IPS-15b (cell line): ENCODE measurements around the gene ANTXR2.
"Not testable (repeated sequence)": the region's sequence is repeated elsewhere in the genome, so short reads cannot be mapped to it uniquely, and the experiment has no call there.

Experiments used
- H3K27me3 ChIP-seq: one replicate; pipeline ENCODE4 v1.6.1; 2013; ENCODE audit warnings: low read length; ENCODE audit not compliant: control insufficient read depth, insufficient read depth
- H3K36me3 ChIP-seq: one replicate; pipeline ENCODE4 v1.6.1; 2013; ENCODE audit warnings: low read length; ENCODE audit not compliant: control insufficient read depth, insufficient read depth
- H3K4me1 ChIP-seq: one replicate; pipeline ENCODE4 v1.6.1; 2013; ENCODE audit warnings: mild to moderate bottlenecking, low read length; ENCODE audit not compliant: control insufficient read depth, insufficient read depth
- H3K4me3 ChIP-seq: one replicate; pipeline ENCODE4 v1.5.1; 2013; ENCODE audit warnings: low read depth, low read length
- H3K9ac ChIP-seq: one replicate; pipeline ENCODE4 v1.6.1; 2013; ENCODE audit warnings: low read depth, mild to moderate bottlenecking, low read length
- H3K9me3 ChIP-seq: one replicate; pipeline ENCODE4 v1.6.1; 2013; ENCODE audit warnings: mild to moderate bottlenecking, low read length; ENCODE audit not compliant: control insufficient read depth, insufficient read depth

The ANTXR2 gene

GRCh38 chr4:80010316-80010715 is 62.7 kb downstream of the ANTXR2 start:
- Histone ChIP-seq H3K4me3 (no peak overlapping the region), H3K4me1 (no peaks in the 10 kb centered on the region), H3K9me3 (no peaks in the 10 kb centered on the region), H3K27me3 (no peaks in the 10 kb centered on the region), H3K9ac (no peak overlapping the region), H3K36me3 (no peaks in the 10 kb centered on the region)

GRCh38 chr4:80009806-80010205 is 63.2 kb downstream of the ANTXR2 start:
- no peaks in the 10 kb centered on the region for H3K27me3 ChIP-seq
- no peaks in the 10 kb centered on the region for H3K36me3 ChIP-seq
- no peak overlapping the region for H3K9ac ChIP-seq
- no peak overlapping the region for H3K4me3 ChIP-seq
- H3K9me3 ChIP-seq: no peaks in the 10 kb centered on the region
- H3K4me1 ChIP-seq: no peaks in the 10 kb centered on the region

GRCh38 chr4:80008971-80009370 is 64.1 kb downstream of the ANTXR2 start:
- H3K36me3 ChIP-seq: no peaks in the 10 kb centered on the region
- H3K4me3 ChIP-seq: no peak overlapping the region
- H3K27me3 ChIP-seq: no peaks in the 10 kb centered on the region
- no peak overlapping the region for H3K9ac ChIP-seq
- H3K4me1 ChIP-seq: no peaks in the 10 kb centered on the region
- no peaks in the 10 kb centered on the region for H3K9me3 ChIP-seq

- no peak overlapping the region for H3K9ac ChIP-seq
- H3K4me1 ChIP-seq: no peaks in the 10 kb centered on the region
- no peaks in the 10 kb centered on the region for H3K27me3 ChIP-seq
- H3K36me3 ChIP-seq: no peaks in the 10 kb centered on the region
- no peaks in the 10 kb centered on the region for H3K9me3 ChIP-seq
- H3K4me3 ChIP-seq: no peak overlapping the region
These were observed 64.7 kb downstream of the ANTXR2 start for GRCh38 chr4:80008351-80008750.

- H3K9me3 ChIP-seq: no peaks in the 10 kb centered on the region
These were observed 65.3 kb downstream of the ANTXR2 start for GRCh38 chr4:80007745-80008149.

GRCh38 chr4:80006935-80007744 is 65.9 kb downstream of the ANTXR2 start:
- H3K9me3 ChIP-seq: no peaks in the 10 kb centered on the region
- no peak overlapping the region for H3K9ac ChIP-seq
- no peaks in the 10 kb centered on the region for H3K4me1 ChIP-seq
- no peaks in the 10 kb centered on the region for H3K27me3 ChIP-seq
- no peak overlapping the region for H3K4me3 ChIP-seq
- H3K36me3 ChIP-seq: no peaks in the 10 kb centered on the region

More at GRCh38 chr4:80007745-80008149, 65.3 kb downstream of the ANTXR2 start:
- Histone ChIP-seq H3K36me3 (no peaks in the 10 kb centered on the region), H3K4me1 (no peaks in the 10 kb centered on the region), H3K4me3 (no peak overlapping the region), H3K9ac (no peak overlapping the region), H3K27me3 (no peaks in the 10 kb centered on the region)

- Histone ChIP-seq H3K9ac (no peak overlapping the region), H3K36me3 (no peaks in the 10 kb centered on the region), H3K9me3 (no peaks in the 10 kb centered on the region), H3K4me1 (no peaks in the 10 kb centered on the region), H3K27me3 (no peaks in the 10 kb centered on the region), H3K4me3 (no peak overlapping the region)
These were observed 67.2 kb downstream of the ANTXR2 start for GRCh38 chr4:80005863-80006262.

- Histone ChIP-seq H3K4me3 (no peak overlapping the region), H3K9me3 (no peaks in the 10 kb centered on the region), H3K9ac (no peak overlapping the region), H3K36me3 (no peaks in the 10 kb centered on the region), H3K27me3 (no peaks in the 10 kb centered on the region), H3K4me1 (no peaks in the 10 kb centered on the region)
These were observed 68.7 kb downstream of the ANTXR2 start for GRCh38 chr4:80004319-80004718.

GRCh38 chr4:80002559-80002958 is 70.5 kb downstream of the ANTXR2 start:
- H3K36me3 ChIP-seq, H3K27me3 ChIP-seq, H3K4me3 ChIP-seq: not testable (repeated sequence)

GRCh38 chr4:79999048-79999447 is 74.0 kb downstream of the ANTXR2 start:
- not testable (repeated sequence) for H3K4me3 ChIP-seq, H3K9ac ChIP-seq, H3K36me3 ChIP-seq, H3K9me3 ChIP-seq, H3K4me1 ChIP-seq, H3K27me3 ChIP-seq

More at GRCh38 chr4:80002559-80002958, 70.5 kb downstream of the ANTXR2 start:
- not testable (repeated sequence) for H3K9ac ChIP-seq, H3K4me1 ChIP-seq, H3K9me3 ChIP-seq

- no peaks in the 10 kb centered on the region for H3K27me3 ChIP-seq
- H3K4me3 ChIP-seq: no peak overlapping the region
- no peaks in the 10 kb centered on the region for H3K9me3 ChIP-seq
- no peaks in the 10 kb centered on the region for H3K36me3 ChIP-seq
- H3K4me1 ChIP-seq: no peaks in the 10 kb centered on the region
- no peak overlapping the region for H3K9ac ChIP-seq
These were observed 74.8 kb downstream of the ANTXR2 start for GRCh38 chr4:79998201-79998600.

GRCh38 chr4:79996851-79997250 is 76.2 kb downstream of the ANTXR2 start:
- no peaks in the 10 kb centered on the region for H3K9me3 ChIP-seq
- H3K4me3 ChIP-seq: no peak overlapping the region
- H3K4me1 ChIP-seq: no peaks in the 10 kb centered on the region
- H3K27me3 ChIP-seq: no peaks in the 10 kb centered on the region
- no peak overlapping the region for H3K9ac ChIP-seq
- H3K36me3 ChIP-seq: no peaks in the 10 kb centered on the region
